HG03025 (cell line): ENCODE results near the gene NUPR1.
"Not testable (repeated sequence)": the region's sequence is repeated elsewhere in the genome, so short reads cannot be mapped to it uniquely, and the experiment has no call there.

Source experiments
- ATAC-seq: cut with Tn5 transposase; IDR thresholded peaks from one replicate; pipeline ENCODE4 v1.9.1; 2021; ENCODE audit warnings: mild to moderate bottlenecking, moderate library complexity; ENCODE audit not compliant: unreplicated experiment, low FRiP score

Gene NUPR1

DNA sequence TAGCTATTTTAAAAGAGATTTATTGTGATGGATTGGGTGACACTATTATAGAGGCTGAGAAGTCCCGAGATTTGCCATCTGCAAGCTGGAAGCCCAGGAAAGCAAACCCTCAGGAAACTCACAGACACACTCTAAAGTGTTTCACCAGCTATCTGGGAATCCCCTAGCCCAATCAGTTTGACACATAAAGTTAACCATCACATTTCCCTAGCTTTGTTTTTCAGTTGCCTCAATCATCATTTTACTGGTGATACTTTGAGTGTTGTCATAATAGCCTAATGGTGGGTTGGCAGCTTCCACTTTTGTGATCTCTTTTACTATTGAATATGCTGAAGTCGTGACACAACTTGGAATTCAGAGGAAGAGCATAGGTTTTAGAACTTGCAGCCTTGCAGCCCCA, 16.8 kb upstream of the NUPR1 start:
- no peak for ATAC-seq

DNA sequence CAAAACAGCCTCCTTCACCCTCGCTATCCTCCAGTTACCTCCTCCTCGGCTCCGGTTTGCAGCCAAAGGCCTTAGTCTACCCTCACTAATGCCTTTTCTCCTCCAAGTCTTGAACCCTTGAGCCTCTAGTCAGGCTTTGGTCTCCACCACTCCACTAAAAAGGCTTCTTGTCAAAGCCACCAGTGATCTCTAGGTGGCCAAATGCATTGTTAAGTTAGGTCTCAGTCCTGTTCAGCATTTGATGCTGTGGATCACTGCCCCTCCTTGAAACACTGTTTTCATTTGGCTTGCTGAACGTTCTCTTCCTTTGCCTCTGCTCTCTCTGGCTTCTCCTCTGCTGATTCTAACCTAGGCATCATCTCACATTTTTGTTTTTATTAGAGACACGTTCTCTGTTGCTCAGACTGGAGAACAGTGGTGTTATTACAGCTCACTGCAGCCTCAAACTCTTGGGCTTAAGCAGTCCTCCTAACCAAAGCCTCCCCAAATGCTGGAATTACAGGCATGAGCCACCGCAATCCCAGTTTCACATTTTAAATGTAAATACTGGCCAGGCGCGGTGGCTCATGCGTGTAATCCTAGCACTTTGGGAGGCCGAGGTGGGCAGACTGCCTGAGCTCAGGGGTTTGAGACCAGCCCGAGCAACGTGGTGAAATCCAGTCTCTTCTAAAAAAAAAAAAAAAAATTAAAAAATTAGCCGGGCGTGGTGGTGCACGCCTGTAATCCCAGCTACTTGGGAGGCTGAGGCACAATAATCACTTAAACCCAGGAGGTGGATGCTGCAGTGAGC, 16.1 kb upstream of the NUPR1 start:
- no peak for ATAC-seq

DNA sequence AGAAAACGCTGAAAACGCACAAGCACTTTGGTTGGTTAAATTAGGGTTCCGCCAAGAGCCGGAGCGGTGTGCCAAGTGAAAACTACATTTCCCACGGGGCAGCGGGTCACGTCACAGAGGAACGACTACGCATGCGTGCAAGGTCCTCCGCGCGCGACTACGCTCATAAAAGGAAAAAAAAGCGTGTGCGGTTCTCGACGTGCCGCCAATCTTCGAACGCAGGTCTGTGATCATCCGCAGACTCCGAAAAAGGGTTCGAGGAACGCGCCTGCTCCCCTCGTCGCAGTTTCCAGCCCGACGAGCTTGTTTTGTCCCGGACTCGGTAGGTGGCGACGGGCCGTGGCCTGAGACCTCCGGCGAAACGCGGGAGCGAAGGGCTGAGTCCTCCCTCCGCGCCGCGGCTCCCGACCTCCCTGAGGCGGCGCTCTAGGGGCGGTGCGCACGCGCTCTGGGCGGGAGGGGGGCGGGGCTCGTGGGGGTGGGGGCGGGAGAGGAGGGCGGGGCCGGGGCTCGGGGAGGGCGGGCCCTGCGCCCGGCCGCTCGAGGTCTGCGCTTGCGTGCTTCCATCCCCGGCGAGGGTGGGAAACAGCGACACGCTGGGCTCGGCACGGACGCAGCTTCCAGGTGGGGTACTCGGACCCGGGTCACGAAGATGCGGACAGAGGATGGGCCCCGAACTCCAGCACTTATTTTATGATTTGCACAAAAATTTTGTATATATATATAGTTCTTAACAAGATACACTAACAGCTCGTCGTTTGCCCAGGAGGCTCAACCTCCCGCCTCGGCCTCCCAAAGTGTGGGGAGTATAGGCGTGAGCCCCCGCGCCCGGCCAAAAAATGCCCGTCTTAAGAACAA, 15.2 kb upstream of the NUPR1 start, which contains the start of gene SGF29:
TSS of gene SGF29 (plus strand) at position 145 of the 858 bp plus-strand sequence. CDS start 27,150 bp downstream, outside the sequence.
- ATAC-seq: peak; percentile 82

DNA sequence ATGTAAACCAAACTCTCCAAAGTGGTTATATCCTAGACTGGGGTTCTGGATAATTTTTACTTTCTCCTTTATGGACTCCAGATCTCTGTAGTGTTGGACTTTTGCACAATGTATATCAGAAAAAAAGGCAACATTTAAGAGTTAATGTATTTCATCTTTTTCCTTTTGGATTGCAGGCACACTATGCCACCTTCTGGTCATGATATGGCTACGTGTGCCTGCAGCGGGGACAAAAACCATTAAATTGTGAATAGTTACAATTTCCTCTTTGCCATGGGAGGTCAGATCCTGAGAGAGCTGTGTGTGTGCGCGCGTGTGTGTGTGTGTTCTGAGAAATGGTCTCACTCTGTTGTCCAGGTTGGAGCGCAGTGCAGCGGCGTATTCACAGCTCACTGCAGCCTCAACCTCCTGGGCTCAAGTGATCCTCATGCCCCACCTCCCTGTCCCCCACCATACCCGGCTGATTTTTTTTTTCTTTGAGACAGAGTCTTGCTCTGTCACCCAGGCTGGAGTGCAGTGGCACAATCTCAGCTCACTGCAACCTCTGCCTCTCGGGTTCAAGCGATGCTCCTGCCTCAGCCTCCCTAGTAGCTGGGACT, 10.6 kb upstream of the NUPR1 start:
- no peak for ATAC-seq

DNA sequence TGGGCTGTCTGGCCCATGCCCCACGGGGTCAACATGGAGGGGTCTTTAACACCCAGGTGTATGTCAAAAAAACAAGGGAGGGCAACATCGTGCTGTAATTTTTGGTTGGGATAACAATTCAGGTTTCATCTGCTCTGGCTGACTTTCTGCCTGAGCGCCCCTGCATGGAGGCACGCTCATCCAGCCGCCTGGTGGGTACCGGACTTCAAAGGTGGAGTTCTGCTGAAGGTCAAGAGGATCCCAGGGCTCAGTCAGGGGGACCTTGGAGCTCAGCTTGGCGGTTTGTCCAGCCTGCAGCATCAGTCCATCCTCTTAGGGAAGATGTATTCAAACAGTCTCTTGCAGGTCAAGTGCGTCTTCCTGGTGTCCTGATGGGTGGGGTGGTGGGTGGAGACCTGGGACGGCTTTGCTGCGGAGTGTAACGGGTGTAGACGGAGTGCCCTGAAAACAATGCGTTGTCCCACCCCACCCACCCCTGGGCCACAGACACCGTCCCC, 9.6 kb upstream of the NUPR1 start:
- no peak for ATAC-seq

DNA sequence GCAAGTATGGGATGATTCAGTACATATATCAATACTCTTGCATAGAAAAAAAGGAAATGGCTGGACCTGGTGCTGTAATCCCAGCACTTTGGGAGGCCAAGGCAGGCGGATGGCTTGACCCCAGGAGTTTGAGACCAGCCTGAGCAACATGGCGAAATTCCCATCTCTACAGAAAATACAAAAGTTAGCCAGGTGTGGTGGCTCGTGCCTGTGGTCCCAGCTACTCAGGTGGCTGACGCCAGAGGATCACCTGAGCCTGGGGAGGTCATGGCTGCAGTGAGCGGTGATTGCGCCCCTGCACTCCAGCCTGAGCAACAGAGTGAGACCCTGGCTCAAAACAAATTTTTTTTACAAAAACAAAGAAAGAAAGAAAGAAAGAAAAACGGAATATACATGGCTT, 7.9 kb upstream of the NUPR1 start:
- ATAC-seq: no peak

DNA sequence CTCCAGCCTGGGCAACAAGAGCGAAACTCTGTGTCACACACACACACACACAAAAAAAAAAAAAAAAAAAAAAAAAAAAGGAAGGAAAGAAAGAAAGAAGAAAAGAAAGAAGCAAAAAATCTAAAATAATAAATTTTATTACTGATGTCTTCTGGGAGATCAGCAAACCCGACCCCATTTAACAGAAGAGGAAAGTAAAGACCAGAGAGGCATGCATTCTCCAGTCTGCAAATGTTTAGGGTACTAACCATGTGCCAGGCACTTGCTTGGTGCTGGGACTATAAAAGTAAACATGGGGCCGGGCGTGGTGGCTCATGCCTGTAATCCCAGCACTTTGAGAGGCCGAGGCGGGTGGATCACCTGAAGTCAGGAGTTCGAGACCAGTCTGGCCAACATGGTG, 7.2 kb upstream of the NUPR1 start:
- ATAC-seq: not testable (repeated sequence)

DNA sequence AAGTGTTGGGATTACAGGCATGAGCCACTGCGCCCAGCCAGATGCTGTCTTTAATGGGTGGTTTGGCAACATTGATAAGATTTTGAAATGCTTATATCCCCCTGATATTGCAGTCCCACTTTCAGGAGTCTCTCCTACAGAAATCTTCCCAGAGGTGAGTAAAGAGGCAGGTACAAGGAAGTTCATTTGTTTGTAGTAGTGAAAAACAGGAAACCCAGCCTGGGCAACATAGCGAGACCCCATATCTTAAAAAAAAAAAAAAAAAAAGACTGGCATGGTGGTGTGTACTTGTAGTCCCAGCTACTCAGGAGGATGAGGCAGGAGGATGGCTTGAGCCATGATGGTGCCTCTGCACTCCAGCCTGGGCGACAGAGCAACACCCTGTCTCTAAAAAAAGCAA, 6.2 kb upstream of the NUPR1 start:
- ATAC-seq: no peak

DNA sequence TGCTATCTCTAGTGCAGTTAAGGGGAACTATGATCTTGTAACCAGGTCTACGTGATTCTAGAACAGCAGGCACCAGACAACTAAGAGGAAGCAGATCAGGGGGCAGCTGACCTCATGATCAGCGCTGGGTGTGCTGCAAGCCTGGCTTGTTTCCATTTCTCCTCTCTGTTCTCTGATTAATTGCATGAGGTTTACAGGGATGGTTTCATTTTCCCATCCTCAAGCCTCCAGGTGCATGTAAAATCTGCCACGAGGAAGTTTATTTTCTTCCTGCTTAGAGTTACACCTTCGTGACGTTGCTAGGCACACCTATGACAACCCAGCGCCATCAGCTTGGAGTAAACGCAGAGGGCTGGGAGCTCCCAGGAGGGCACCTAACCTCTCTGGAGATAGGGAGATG, 4.3 kb upstream of the NUPR1 start:
- ATAC-seq: no peak

DNA sequence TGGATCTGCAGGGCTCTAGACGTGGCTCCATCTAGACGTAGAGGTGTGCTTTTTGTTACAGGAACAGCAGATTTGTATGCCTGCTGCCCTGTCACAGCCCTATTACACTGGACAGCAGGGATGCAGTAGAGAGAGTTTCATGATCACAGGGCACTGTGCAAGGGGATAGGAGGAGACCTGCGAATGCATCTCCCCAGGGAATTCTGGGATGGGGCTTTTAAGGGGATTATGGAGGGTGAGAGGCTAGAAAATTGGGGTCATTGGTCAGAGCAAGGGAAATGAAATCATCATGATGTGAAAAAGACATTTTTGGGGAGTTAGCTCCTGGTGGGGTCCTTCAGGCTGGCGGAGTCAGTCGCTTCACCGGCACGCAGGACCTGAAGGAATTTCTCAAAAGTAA, 3.9 kb upstream of the NUPR1 start:
- ATAC-seq: no peak

DNA sequence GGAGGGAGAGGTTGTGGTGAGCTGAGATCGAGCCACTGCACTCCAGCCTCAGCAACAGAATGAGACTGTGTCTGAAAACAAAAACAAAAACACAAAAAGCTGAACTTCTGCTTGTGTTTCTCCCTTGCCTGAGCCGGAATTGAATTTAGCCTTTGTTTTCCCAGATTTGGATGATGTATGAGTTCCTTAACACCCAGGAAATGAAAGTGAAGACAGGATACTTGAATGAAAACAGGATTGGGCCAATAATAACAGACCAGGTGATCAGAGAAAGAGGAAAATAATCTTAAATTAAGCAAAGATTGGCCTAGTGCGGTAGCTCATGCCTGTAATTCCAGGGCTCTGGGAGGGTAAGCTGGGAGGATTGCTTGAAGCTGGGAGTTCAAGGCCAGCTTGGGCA, 1.6 kb upstream of the NUPR1 start:
- no peak for ATAC-seq

DNA sequence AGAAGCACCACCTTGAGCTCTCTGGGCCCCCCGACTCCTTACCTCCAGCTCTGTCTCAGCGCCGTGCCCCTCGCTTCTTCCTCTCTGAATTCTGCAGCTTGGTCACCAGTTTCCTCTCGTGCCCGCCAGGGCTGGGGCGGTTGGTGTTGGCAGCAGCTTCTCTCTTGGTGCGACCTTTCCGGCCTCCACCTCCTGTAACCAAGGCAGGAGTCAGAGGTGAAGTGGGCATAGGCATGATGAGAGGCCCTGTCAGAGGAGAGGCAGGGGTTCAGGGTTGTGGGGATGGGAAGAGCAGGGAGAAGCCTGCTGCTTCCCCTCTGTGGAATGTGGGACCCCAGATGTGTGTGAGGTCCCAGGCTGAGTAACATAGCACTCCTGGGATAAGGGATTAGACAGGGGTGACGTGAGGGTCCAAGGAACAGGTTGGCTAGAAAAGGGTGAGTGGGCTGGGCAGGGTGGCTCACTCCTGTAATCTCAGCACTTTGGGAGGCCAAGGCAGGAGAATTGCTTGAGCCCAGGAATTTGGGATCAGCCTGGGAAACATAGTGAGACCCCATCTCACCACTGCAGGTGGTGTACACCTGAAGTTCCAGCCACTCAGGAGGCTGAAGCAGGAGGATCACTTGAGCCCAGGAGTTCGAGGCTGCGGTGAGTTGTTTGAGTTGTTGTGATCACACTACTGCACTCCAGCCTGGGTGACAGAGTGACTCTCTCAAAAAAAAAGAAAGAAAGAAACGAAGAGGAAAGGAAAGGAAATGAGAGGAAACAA, 626 bp downstream of the NUPR1 start:
- ATAC-seq: no peak

DNA sequence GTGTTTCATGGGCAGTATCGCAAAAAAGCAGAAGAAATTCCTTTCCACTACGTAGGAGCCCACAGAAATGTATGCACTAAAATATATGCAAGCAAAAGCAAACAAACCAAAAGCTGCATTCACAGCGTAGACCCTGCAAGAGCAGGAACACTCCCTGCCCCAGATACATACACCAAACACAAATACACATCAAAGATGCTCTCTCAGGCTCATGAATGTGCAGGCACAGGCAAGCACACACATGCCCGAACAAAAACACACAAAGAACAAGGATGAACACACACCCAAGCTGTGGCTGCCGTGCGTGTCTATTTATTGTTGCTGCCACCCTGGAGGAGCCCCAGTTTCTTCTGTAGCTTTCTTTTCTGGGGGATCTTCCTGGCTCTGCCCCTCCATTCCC, 1.7 kb downstream of the NUPR1 start:
- ATAC-seq: no peak

DNA sequence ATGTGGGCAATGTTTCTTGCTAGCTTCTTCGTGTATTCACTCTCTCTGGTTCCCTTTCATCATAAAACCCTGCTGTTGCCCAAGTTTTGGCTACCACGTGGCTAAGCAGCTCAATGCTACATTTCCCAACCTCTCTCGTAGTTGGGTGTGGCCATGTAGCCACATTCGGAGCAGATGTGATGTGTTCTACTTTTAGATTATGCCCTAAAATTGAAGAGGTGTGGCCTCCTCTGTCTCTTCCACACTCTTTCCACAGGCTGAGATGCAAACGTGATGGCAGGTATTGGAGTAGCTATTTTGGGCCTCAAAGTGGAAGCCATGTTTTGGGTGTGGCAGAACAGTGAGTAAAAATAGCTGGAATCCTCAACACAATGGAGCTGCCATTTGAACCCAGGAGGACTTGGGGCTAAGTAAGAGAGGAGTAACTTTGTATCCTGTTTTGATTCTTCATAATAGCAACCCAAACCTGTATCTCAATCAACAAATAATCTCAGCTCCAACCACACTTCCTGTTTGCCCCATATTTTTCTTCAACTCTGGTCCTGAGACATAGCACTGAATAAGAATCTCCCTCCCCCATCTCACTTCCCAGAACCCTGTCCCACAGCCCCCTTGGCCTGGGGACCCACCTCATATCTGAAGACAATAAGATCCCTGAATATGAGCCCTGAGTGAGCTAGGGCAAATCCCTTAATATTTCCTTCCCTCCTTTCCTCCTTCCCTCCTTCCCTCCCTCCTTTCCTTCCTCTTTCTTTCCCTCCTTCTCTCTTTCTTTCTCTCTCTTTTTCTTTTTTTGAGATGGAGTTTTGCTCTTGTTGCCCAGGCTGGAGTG, 4.0 kb downstream of the NUPR1 start:
- no peak for ATAC-seq

DNA sequence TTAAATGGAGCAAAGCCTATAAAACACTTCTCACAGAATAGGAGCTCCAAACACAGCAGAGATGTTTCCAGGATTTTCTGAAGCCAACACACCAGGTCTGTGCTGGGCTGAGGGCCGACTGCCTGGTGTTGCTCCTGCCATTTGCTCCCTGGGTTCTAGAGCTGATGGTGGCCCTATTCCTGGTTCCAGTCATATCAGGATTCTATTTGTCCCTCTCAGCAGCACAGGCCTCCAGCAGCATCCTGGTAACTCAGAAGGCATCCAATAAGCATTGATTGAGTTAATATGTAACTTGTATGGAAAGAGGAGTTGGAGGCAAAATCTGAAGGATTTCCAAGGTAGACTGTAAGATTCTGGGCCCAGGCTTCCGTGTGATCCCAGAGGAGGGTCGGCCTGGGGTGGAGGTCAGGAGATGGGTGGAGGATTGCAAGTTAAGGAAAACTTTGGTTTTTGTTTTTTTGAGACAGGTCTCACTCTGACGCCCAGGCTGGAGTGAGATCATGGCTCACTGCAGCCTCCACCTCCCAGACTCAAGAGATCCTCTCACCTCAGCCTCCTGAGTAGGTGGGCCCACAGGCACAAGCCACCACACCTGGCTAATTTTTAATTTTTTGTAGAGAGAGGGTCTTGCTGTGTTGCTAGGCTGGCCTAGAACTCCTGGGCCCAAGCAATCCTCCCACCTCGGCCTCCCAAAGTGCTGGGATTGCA, 5.7 kb downstream of the NUPR1 start:
- no peak for ATAC-seq

DNA sequence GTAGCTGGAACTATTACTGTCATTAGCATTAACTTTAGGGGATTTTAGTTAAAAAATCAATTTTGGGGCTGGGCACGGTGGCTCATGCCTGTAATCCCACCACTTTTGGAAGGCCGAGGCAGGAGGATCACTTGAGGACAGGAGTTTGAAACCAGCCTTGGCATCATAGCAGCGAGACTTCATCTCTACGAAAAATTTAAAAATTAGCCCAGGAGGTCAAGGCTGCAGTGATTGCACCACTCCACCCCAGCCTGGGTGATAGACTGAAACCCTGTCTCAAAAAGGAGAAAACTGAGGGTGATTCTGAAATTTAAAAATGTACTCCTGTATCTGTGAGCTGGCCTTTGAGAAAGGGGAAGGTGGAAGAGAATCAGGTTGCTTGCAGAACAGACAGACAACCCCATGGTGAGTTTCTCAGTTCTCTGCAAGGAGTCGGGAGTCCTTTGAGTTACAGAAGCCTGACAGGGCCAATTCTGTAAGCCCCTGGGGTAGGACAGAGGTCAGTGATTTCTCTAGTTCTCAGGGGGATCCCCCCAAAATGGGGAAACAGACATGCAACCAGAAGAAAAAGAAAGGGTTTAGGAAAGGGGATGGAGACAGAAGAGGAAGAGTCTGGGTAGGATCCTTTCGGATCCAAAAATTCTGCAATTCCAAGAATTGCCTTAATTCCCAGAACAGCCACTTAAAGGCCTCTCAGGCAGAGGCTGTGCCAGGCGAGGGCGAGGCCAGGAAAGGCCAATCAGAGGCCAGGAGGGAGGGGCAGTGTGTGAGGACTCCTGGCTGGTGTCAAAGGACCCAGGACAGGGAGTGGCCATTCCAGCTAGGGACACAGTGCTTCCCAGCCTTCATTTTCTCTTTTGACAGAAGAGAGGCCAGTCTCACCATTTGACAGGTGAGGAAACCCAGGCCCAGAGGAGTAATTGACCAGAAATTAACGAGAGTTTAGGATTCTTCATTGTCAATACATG, 6.7 kb downstream of the NUPR1 start:
- ATAC-seq: no peak

DNA sequence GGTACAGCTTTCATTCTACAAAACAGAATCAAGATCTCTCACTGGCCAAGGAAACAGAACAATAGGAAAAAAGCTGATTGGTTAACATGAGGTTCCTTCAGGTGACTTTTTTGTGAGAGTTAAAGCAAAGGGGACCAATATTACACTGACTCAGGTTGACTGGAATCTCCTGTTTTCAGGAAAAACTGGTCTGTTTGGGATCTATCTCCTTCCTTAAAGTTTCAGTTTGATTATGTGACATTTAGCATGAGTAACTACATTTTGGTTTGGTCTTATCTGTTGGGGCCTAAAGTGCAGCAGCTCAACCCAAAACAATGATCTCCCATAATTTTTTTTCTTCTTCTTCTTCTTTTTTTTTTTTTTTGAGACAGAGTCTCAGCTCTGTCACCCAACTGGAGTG, 9.7 kb downstream of the NUPR1 start:
- ATAC-seq: no peak

DNA sequence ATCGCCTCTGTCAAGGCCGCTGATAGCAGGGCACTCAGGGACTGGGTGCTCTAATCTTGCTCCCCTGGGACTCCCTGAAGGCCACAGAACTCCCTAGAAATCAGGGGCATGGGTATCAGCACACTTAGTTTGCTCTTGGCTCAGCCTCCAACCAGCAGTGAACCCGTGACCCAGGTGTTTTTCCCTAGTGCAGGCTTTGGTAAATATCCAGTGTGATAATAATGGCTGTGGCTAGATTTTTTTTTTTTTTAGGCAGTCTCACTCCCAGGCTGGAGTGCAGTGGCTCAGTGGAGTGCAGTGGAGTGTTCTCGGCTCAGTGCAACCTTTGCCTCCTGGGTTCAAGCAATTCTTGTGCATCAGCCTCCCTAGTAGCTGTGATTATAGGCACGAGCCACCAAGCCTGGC, 10.3 kb downstream of the NUPR1 start:
- no peak for ATAC-seq
